ENCODE results near the gene NADK. TPM values are rescaled to one million over a fixed set of nuclear protein-coding genes. Genes with fewer than 3 reads are reported as not detected.

NADK gene
- total and polyA plus RNA-seq, 2 of the 13 experiments (the other 11 are each of a cell fraction or from before 2014, with no cell fraction given): 56.6 to 60.1 TPM

DNA sequence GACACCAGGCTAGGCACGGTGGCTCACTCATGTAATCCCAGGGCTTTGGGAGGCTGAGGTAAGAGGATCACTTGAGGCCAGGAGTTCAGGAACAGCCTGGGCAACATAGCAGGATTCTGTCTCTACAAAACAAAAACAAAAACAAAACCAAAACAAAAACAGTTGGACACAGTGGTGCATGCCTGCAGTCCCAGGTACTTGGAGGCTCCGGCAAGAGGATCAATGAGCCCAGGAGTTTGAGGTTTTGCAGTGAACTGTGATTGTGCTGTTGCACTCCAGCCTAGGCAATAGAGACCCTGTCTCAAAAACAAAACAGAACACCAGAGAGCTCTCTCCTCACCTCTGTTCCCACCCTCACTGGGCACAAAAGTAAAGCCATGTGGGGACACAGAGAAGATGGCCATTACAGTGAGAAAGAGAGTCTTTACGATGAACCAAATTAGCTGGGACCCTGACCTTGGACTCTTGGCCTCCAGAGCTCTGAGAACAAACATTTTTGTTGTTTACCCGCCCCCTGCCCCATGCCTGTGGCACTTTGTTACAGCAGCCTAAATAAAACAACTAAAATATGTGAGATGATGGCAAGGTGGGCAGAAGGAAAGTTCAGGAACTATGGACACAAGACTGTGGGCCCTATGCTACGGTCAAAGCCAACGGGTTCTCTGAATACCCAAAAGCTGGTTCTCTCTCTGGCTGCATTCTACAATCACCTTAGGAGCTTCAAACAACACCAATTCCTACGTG, 9.8 kb downstream of the NADK start (continued):
- TF ChIP-seq, protein P1, sequence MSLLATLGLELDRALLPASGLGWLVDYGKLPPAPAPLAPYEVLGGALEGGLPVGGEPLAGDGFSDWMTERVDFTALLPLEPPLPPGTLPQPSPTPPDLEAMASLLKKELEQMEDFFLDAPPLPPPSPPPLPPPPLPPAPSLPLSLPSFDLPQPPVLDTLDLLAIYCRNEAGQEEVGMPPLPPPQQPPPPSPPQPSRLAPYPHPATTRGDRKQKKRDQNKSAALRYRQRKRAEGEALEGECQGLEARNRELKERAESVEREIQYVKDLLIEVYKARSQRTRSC (CRISPR knock-in tag; IDR thresholded peaks at IDR 0.05; ENCODE audit: low read depth): no peak
- TF ChIP-seq ZNF101 (CRISPR knock-in tag; IDR thresholded peaks at IDR 0.05; ENCODE audit: borderline replicate concordance, low read depth): no peak
- TF ChIP-seq STAT5B (CRISPR knock-in tag; IDR thresholded peaks at IDR 0.05): no peak
- TF ChIP-seq SP4 (CRISPR knock-in tag; IDR thresholded peaks at IDR 0.05): peak; percentile 47; the same call in 1 of the 2 replicates
- peak; percentile 61 for TF ChIP-seq SALL1 (CRISPR knock-in tag; IDR thresholded peaks at IDR 0.05)
- TF ChIP-seq ZNF253 (CRISPR knock-in tag; IDR thresholded peaks at IDR 0.05; ENCODE audit: borderline replicate concordance): no peak
- TF ChIP-seq PCBP1 (IDR thresholded peaks at IDR 0.05; ENCODE audit: borderline replicate concordance, low read depth, low read length): no peak
- TF ChIP-seq CREM (IDR thresholded peaks at IDR 0.05): no peak; the same call in 1 of the 2 replicates
- TF ChIP-seq CREM (CRISPR knock-in tag; IDR thresholded peaks at IDR 0.05): no peak
- TF ChIP-seq, protein P2, sequence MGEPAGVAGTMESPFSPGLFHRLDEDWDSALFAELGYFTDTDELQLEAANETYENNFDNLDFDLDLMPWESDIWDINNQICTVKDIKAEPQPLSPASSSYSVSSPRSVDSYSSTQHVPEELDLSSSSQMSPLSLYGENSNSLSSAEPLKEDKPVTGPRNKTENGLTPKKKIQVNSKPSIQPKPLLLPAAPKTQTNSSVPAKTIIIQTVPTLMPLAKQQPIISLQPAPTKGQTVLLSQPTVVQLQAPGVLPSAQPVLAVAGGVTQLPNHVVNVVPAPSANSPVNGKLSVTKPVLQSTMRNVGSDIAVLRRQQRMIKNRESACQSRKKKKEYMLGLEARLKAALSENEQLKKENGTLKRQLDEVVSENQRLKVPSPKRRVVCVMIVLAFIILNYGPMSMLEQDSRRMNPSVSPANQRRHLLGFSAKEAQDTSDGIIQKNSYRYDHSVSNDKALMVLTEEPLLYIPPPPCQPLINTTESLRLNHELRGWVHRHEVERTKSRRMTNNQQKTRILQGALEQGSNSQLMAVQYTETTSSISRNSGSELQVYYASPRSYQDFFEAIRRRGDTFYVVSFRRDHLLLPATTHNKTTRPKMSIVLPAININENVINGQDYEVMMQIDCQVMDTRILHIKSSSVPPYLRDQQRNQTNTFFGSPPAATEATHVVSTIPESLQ (CRISPR knock-in tag; conservative IDR thresholded peaks at IDR 0.05): no peak
- no peak for TF ChIP-seq AGO1 (IDR thresholded peaks at IDR 0.05; ENCODE audit: low read depth, low read length, poor library complexity, severe bottlenecking)
- no peak for TF ChIP-seq ARHGAP35 (CRISPR knock-in tag; IDR thresholded peaks at IDR 0.05; ENCODE audit: borderline replicate concordance)
- TF ChIP-seq AKNA (CRISPR knock-in tag; IDR thresholded peaks at IDR 0.05; ENCODE audit: borderline replicate concordance): no peak
- TF ChIP-seq SRSF4 (IDR thresholded peaks at IDR 0.05; ENCODE audit: low read depth, low read length, poor library complexity, severe bottlenecking): no peak
- TF ChIP-seq ZNF329 (CRISPR knock-in tag; IDR thresholded peaks at IDR 0.05; ENCODE audit: low read depth): no peak
- no peak for TF ChIP-seq NKX3-1 (CRISPR knock-in tag; IDR thresholded peaks at IDR 0.05)
- TF ChIP-seq ZNF570 (CRISPR knock-in tag; IDR thresholded peaks at IDR 0.05; ENCODE audit: borderline replicate concordance): no peak
- TF ChIP-seq ZBTB10 (CRISPR knock-in tag; IDR thresholded peaks at IDR 0.05; ENCODE audit: borderline replicate concordance): no peak
- no peak for TF ChIP-seq ZNF136 (CRISPR knock-in tag; IDR thresholded peaks at IDR 0.05; ENCODE audit: low read depth)

All from HepG2 (cell line).